Measurements from ENCODE around the gene IL34. TPM values are rescaled to one million over a fixed set of nuclear protein-coding genes. Genes with fewer than 3 reads are reported as not detected.

The IL34 gene
- total RNA-seq (10.2 TPM), polyA plus RNA-seq (ENCODE audit: insufficient read depth in 1 of 8, insufficient read length in 8 of 8, low replicate concordance in 1 of 8) (10 to 100 TPM in 1 of 8 donors, 1 to 10 TPM in 7; 6.2 to 10.9 (median 7.9) TPM)
- long read RNA-seq, donor 1: 0 reads
- long read RNA-seq, donor 2: 0 reads
- long read RNA-seq, donor 3, partial matches to known transcripts: 0 of 1 reads
- long read RNA-seq, donor 3, other reads (novel, unspliced or antisense): 0 of 1 reads
- long read RNA-seq, donor 4: 0 reads
- long read RNA-seq, donor 5, partial matches to known transcripts: 0 of 3 reads
- long read RNA-seq, donor 5, other reads (novel, unspliced or antisense): 0 of 3 reads
- long read RNA-seq, donor 6, partial matches to known transcripts: 0 of 4 reads
- long read RNA-seq, donor 6, other reads (novel, unspliced or antisense): 0 of 4 reads
- long read RNA-seq, donor 7, partial matches to known transcripts: 0 of 3 reads
- long read RNA-seq, donor 7, other reads (novel, unspliced or antisense): 0 of 3 reads
- long read RNA-seq, donor 8, partial matches to known transcripts: 0 of 1 reads
- long read RNA-seq, donor 8, other reads (novel, unspliced or antisense): 0 of 1 reads
- long read RNA-seq, donor 9: 0 reads
- long read RNA-seq, donor 10, partial matches to known transcripts: 0 of 1 reads
- long read RNA-seq, donor 10, other reads (novel, unspliced or antisense): 0 of 1 reads
- long read RNA-seq, donor 11, transcript IL34-202 (7 exons, 1,779 nt): major isoform, 5 of 5 reads
- long read RNA-seq, donor 11, partial matches to known transcripts: 0 of 5 reads
- long read RNA-seq, donor 11, other reads (novel, unspliced or antisense): 0 of 5 reads

DNA sequence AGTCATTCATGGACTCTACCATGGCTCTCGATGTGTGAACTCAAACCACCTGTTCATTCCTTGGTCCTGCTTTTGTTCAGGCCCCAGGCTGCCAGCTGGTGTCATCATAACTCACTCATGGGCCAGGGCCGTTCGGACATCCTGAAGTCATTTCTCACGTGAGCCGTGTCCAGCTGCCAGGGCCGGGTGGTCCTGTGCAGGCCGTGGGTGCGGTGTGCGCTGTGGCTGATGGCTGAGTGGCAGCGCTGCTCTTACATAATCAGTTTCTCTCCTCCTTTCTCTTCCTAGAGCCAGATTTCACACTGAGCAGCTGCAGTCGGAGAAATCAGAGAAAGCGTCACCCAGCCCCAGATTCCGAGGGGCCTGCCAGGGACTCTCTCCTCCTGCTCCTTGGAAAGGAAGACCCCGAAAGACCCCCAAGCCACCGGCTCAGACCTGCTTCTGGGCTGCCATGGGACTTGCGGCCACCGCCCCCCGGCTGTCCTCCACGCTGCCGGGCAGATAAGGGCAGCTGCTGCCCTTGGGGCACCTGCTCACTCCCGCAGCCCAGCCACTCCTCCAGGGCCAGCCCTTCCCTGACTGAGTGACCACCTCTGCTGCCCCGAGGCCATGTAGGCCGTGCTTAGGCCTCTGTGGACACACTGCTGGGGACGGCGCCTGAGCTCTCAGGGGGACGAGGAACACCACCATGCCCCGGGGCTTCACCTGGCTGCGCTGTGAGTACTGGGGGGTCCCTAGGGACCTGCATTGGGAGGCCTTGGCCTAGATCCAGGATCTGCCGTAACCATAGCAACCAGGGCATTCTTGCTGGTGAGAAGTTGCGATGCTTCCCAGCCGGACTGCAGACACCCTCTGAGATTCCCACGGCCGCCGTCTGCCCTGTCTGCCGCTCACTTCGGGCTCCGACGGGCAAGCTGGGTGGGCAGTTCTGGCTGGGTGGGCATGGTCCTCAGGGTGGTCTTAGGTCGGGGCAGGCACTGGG lies at the start of gene IL34:
TSS of gene IL34 (plus strand) at position 300 of the 982 bp plus-strand sequence. CDS start at position 689, 389 bp downstream.
- Histone ChIP-seq H3K4me1 (ENCODE audit: control insufficient read depth, insufficient read depth, low read length) (peaks cover 16% of the 10 kb centered on the region), H3K36me3 (ENCODE audit: control insufficient read depth, insufficient read depth, low read length) (peaks cover 4% of the 10 kb centered on the region), H3K9me3 (replicated peaks; ENCODE audit: control insufficient read depth, low read depth, low read length) (no peaks in the 10 kb centered on the region), H3K27ac (ENCODE audit: low read length) (peak within 1 kb of the TSS; percentile 7), H3K4me3 (ENCODE audit: low read length) (no peak within 1 kb of the TSS), H3K27me3 (ENCODE audit: control insufficient read depth, insufficient read depth, low read length) (no peaks in the 10 kb centered on the region)
- 44% methylated on average over 25 of the region's 39 CpGs for WGBS (ENCODE audit: insufficient coverage)
- DNase-seq: peak; percentile 70

DNA sequence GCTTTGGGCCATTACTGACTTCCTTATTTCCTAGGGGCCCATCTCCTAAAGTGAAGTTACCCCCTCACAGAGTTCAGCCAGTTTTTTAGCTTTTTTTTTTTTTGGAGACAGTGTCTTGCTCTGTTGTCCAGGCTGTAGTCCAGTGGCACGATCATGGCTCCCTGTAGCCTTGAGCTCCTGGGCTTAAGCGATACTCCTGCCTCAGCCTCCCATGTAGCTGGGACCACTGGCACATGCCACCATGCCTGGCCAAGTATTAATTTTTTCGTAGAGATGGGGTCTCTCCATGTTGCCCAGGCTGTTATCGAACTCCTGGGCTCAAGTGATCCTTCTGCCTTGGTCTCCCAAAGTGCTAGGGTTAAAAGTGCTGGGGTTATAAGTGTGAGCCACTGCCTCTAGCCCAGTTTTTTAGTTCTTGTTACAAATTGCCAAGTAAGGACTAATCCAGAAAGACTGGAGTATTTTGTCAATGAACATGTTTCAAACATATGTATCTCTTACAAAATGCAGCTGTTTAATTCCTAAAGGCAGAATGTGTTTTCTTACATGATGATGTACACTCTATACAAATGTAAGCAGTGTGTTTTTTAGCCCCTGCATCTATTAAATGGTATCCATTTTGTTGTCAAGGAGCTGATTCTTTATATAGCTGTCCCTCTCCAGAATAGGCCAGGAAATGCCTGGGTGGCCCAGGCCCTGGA lies 49.1 kb upstream of the IL34 start:
- WGBS (ENCODE audit: insufficient coverage): 82% methylated on average over 4 of the region's 4 CpGs
- H3K27me3 ChIP-seq (ENCODE audit: control insufficient read depth, insufficient read depth, low read length): no peaks in the 10 kb centered on the region
- H3K9me3 ChIP-seq (replicated peaks; ENCODE audit: control insufficient read depth, low read depth, low read length): no peaks in the 10 kb centered on the region
- peak overlapping the region; percentile 69 for H3K27ac ChIP-seq (ENCODE audit: low read length)
- H3K36me3 ChIP-seq (ENCODE audit: control insufficient read depth, insufficient read depth, low read length): no peaks in the 10 kb centered on the region
- DNase-seq: peak; percentile 77
- peaks cover 5% of the 10 kb centered on the region for H3K4me1 ChIP-seq (ENCODE audit: control insufficient read depth, insufficient read depth, low read length)
- no peak overlapping the region for H3K4me3 ChIP-seq (ENCODE audit: low read length)

DNA sequence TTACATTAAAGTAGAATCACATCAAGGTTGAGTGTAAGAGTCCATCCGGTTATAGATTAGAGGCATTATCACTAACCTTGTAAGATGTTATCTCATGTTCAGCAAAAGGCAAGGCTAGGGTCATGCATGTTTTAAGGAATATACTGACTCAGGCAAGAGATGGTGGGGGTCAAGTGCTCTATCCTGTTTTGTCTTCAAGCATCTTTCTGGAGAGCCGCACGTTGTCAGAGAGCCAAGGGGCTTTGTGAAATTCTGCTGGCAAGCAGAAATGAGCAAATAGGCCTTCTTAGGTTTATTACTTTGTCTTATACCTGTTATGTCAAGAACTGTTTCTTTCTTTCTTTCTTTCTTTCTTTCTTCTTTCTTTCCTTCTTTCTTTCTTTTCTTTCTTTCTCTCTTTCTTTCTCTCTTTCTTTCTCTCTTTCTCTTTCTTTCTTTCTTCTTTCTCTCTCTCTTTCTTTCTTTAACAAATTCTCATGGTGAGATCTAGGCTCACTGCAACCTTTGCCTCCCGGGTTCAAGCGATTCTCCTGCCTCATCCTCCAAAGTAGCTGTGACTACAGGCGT lies 47.3 kb upstream of the IL34 start:
- H3K4me1 ChIP-seq (ENCODE audit: control insufficient read depth, insufficient read depth, low read length): peaks cover 4% of the 10 kb centered on the region
- H3K4me3 ChIP-seq (ENCODE audit: low read length): no peak overlapping the region
- H3K27ac ChIP-seq (ENCODE audit: low read length): no peak overlapping the region
- H3K36me3 ChIP-seq (ENCODE audit: control insufficient read depth, insufficient read depth, low read length): no peaks in the 10 kb centered on the region
- no peaks in the 10 kb centered on the region for H3K9me3 ChIP-seq (replicated peaks; ENCODE audit: control insufficient read depth, low read depth, low read length)
- whole genome bisulfite sequencing (ENCODE audit: insufficient coverage): 100% methylated on average over 1 of the region's 6 CpGs
- H3K27me3 ChIP-seq (ENCODE audit: control insufficient read depth, insufficient read depth, low read length): no peaks in the 10 kb centered on the region
- no peak for DNase-seq

- Histone ChIP-seq H3K9me3 (replicated peaks; ENCODE audit: control insufficient read depth, low read depth, low read length) (no peaks in the 10 kb centered on the region), H3K4me1 (ENCODE audit: control insufficient read depth, insufficient read depth, low read length) (peaks cover 4% of the 10 kb centered on the region), H3K27ac (ENCODE audit: low read length) (no peak overlapping the region), H3K4me3 (ENCODE audit: low read length) (no peak overlapping the region), H3K27me3 (ENCODE audit: control insufficient read depth, insufficient read depth, low read length) (no peaks in the 10 kb centered on the region), H3K36me3 (ENCODE audit: control insufficient read depth, insufficient read depth, low read length) (no peaks in the 10 kb centered on the region)
- no peak for DNase-seq
- 88% methylated on average over 3 of the region's 3 CpGs for WGBS (ENCODE audit: insufficient coverage)
Observed at GRCh38 chr16:70600730-70601129, 45.6 kb upstream of the IL34 start.

GRCh38 chr16:70601576-70602575 lies 44.5 kb upstream of the IL34 start:
- 86% methylated on average over 5 of the region's 8 CpGs for WGBS (ENCODE audit: insufficient coverage)
- Histone ChIP-seq H3K9me3 (replicated peaks; ENCODE audit: control insufficient read depth, low read depth, low read length) (no peaks in the 10 kb centered on the region), H3K27ac (ENCODE audit: low read length) (no peak overlapping the region), H3K4me1 (ENCODE audit: control insufficient read depth, insufficient read depth, low read length) (peaks cover 4% of the 10 kb centered on the region), H3K27me3 (ENCODE audit: control insufficient read depth, insufficient read depth, low read length) (no peaks in the 10 kb centered on the region), H3K4me3 (ENCODE audit: low read length) (no peak overlapping the region), H3K36me3 (ENCODE audit: control insufficient read depth, insufficient read depth, low read length) (no peaks in the 10 kb centered on the region)
- DNase-seq: no peak

DNA sequence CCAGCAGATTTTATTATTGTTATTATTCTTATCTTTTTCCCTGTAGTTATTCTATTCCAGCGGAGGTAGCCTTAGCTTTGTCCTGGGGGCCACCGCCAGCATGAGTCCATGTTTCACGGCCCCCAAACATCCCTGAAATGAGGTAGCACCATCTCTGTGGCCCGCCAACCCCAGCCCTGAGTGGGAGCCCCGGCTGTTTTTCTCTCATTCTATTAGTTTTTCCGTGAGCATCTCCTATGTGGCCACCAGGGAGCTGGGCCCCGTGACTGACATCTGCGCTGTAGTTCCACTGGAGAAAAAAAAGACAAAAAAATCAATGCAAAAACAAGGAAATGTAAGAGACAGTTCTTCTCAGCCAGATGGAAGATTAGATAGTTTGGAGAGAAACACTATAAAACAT lies 43.5 kb upstream of the IL34 start:
- Histone ChIP-seq H3K27ac (ENCODE audit: low read length) (no peak overlapping the region), H3K36me3 (ENCODE audit: control insufficient read depth, insufficient read depth, low read length) (no peaks in the 10 kb centered on the region), H3K4me1 (ENCODE audit: control insufficient read depth, insufficient read depth, low read length) (no peaks in the 10 kb centered on the region), H3K9me3 (replicated peaks; ENCODE audit: control insufficient read depth, low read depth, low read length) (no peaks in the 10 kb centered on the region), H3K4me3 (ENCODE audit: low read length) (no peak overlapping the region), H3K27me3 (ENCODE audit: control insufficient read depth, insufficient read depth, low read length) (no peaks in the 10 kb centered on the region)
- DNase-seq: no peak
- WGBS (ENCODE audit: insufficient coverage): 79% methylated on average over 4 of the region's 8 CpGs

GRCh38 chr16:70604407-70605282 lies 41.7 kb upstream of the IL34 start:
- Histone ChIP-seq H3K4me3 (ENCODE audit: low read length) (no peak overlapping the region), H3K9me3 (replicated peaks; ENCODE audit: control insufficient read depth, low read depth, low read length) (no peaks in the 10 kb centered on the region), H3K4me1 (ENCODE audit: control insufficient read depth, insufficient read depth, low read length) (no peaks in the 10 kb centered on the region), H3K36me3 (ENCODE audit: control insufficient read depth, insufficient read depth, low read length) (no peaks in the 10 kb centered on the region), H3K27me3 (ENCODE audit: control insufficient read depth, insufficient read depth, low read length) (no peaks in the 10 kb centered on the region), H3K27ac (ENCODE audit: low read length) (no peak overlapping the region)
- DNase-seq: no peak
- 70% methylated on average over 7 of the region's 8 CpGs for WGBS (ENCODE audit: insufficient coverage)

DNA sequence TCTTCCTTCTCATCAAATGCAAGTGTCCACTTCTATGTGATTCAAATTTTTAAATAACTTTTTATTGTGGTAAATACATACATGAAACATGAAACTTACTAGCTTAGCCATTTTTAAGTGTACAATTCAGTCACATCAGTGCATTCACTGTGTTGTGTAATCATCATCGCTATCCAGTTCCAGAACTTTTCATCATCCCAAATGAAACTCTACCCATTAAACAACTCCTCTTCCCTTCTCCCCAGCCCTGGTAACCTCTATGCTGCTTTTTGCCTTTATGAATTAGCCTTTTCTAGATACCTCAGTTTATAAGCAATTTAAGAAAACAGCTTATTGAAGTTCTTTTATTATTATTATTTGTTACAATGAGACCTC lies 41.1 kb upstream of the IL34 start:
- WGBS (ENCODE audit: insufficient coverage): 20% methylated on average over 1 of the region's 1 CpG

More for the DNA sequence above, 41.1 kb upstream of the IL34 start:
- Histone ChIP-seq H3K9me3 (replicated peaks; ENCODE audit: control insufficient read depth, low read depth, low read length) (no peaks in the 10 kb centered on the region), H3K27ac (ENCODE audit: low read length) (no peak overlapping the region), H3K36me3 (ENCODE audit: control insufficient read depth, insufficient read depth, low read length) (no peaks in the 10 kb centered on the region), H3K27me3 (ENCODE audit: control insufficient read depth, insufficient read depth, low read length) (no peaks in the 10 kb centered on the region), H3K4me1 (ENCODE audit: control insufficient read depth, insufficient read depth, low read length) (no peaks in the 10 kb centered on the region), H3K4me3 (ENCODE audit: low read length) (no peak overlapping the region)
- no peak for DNase-seq
